NCI-H510A treated with DMSO at 0.1 percent for 48 hours (cell line): Measurements from ENCODE around the gene PLAC8L1.
"Not testable (repeated sequence)": the region's sequence is repeated elsewhere in the genome, so short reads cannot be mapped to it uniquely, and the experiment has no call there.

Experiments used
- DNase-seq: peaks from one replicate; lab custom pipeline; 2025; lab: John Stamatoyannopoulos, UW

PLAC8L1 gene, protein sequence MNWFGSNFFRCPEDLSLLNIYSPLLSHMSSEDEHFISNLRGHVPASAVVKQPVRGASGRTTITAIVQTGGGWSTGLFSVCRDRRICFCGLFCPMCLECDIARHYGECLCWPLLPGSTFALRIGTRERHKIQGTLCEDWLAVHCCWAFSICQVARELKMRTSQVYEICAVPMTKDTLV

GRCh38 chr5:146105477-146105876 is at the start of gene PLAC8L1:
Gene PLAC8L1 (minus strand): TSS chr5:146105577. CDS start chr5:146104311, 1,266 bp downstream.
- no peak for DNase-seq

GRCh38 chr5:146151970-146152369 is 46.6 kb upstream of the PLAC8L1 start:
- no peak for DNase-seq

GRCh38 chr5:146137967-146138403 is 32.6 kb upstream of the PLAC8L1 start:
- no peak for DNase-seq

GRCh38 chr5:146130440-146131045 is 25.2 kb upstream of the PLAC8L1 start:
- peak; percentile 7 for DNase-seq

DNA sequence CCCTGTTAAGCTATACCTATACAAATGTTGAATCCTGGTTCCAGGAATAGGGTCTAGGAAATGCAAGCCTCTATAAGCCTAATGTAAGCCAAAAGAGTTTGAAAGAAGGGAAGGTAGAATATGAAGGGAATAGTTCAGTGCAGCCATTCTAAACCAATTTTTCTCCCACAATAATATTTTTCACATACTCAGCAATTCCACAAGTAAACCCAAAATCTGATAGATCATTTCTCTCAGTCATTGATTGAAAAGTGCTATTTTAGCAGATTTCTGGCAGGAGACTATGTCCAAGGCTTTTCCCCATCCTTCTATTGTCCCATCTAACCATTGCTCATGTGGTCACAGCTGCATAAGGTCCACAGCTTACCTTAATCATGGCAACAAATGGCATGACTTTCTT is 20.7 kb upstream of the PLAC8L1 start:
- no peak for DNase-seq

DNA sequence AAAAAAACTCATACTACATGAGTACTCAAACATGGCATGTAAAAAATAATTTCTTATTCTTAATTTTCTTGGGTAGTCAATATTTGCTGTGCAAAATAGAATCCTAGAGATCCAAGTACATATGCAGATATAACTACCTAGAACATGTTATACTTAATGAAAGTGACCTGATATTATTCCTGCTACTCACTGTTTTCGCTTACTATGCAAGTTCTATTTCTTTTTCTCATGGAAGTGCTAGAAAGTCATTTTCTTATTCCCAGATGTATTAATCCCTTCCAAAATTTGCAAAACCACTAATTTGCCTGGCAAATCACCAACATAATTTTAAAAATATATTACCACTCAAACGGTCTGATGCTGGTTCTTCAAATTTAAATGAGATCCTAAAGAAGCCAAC is 19.2 kb upstream of the PLAC8L1 start:
- DNase-seq: no peak

GRCh38 chr5:146121451-146121850 is 16.1 kb upstream of the PLAC8L1 start:
- not testable (repeated sequence) for DNase-seq

- DNase-seq: no peak
Measured at GRCh38 chr5:146118322-146118721, 12.9 kb upstream of the PLAC8L1 start.

- DNase-seq: not testable (repeated sequence)
Measured at GRCh38 chr5:146117216-146117615, 11.8 kb upstream of the PLAC8L1 start.

- no peak for DNase-seq
Measured at GRCh38 chr5:146116361-146116760, 11.0 kb upstream of the PLAC8L1 start.

GRCh38 chr5:146112476-146112875 is 7.1 kb upstream of the PLAC8L1 start:
- no peak for DNase-seq

- no peak for DNase-seq
Measured at GRCh38 chr5:146111409-146111808, 6.0 kb upstream of the PLAC8L1 start.

GRCh38 chr5:146109379-146109778 is 4.0 kb upstream of the PLAC8L1 start:
- no peak for DNase-seq

GRCh38 chr5:146108870-146109269 is 3.5 kb upstream of the PLAC8L1 start:
- DNase-seq: not testable (repeated sequence)

GRCh38 chr5:146107901-146108300 is 2.5 kb upstream of the PLAC8L1 start:
- DNase-seq: no peak

- DNase-seq: no peak
Measured at GRCh38 chr5:146103594-146103993, 1.8 kb downstream of the PLAC8L1 start.

- DNase-seq: no peak
Measured at GRCh38 chr5:146101646-146102045, 3.7 kb downstream of the PLAC8L1 start.

DNA sequence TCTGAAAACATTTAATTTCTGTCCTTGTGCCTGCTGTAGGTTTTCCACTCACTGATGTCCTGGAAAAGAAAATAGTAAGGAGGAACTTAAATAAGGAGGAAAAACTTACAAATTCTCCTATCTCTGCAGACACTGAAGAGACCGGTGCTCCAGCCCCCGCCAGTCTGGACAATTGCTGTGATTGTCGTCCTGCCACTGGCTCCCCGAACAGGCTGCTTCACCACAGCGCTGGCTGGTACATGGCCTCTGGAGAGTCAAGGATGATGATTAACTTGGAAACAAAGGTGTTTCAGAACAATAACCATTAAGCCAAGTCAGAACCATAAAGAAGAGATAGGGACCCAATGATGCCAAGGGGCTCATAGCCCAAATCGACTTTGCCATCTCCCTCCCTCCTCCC is 7.3 kb downstream of the PLAC8L1 start:
- DNase-seq: no peak

DNA sequence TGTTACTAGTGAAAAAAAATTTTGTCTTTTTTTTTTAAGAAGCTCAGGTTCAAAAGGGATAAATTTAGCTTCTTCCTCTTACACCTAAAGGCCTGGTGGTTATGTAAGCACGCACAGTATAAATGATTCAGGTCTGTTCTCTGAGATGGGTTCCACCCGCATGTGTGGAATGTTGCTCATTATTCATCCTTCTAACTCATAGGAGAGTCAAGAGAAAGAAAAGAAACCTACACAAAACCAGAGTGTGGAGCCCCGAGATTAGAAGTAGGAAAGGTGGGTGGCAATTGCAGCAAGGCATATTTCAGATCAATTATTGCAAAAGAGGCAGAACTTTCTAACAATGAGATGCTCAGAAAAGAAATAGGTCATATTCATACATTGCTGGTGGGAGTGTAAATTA is 13.5 kb downstream of the PLAC8L1 start:
- no peak for DNase-seq

DNA sequence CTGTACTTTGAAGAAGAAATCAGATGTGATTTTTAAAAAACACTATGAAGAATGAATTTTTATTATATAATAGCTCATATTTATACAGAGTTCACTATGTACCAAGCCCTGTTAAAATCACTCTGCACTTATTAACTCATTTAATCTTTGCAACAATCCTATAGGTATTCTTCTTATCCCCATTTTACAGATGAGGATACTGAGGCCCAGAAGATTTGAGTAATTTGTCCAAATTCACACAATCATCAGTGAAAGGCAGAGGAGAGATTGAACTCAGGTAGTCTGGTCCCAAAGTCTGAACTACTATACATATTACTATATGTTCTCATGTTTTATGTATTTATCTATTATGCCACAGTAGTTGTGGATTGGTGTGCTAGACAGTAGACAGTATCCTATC is 16.1 kb downstream of the PLAC8L1 start:
- no peak for DNase-seq

DNA sequence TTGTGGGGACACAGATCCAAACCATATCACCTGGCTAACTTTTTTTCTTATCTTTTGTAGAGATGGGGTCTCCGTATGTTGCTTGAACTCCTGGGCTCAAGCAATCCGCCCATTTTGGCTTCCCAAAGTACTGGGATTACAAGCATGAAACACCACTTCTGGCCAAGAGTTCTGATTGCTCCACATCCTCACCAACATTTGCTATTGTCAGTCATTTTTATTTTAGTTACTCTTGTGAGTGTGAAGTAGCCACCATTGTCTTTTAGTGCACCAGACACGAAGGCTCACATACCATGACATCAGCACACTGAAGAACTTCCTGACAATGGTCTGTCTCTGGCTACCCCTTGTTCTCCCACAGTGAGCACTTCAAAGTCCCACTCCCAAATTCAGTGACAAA is 17.3 kb downstream of the PLAC8L1 start:
- DNase-seq: no peak

DNA sequence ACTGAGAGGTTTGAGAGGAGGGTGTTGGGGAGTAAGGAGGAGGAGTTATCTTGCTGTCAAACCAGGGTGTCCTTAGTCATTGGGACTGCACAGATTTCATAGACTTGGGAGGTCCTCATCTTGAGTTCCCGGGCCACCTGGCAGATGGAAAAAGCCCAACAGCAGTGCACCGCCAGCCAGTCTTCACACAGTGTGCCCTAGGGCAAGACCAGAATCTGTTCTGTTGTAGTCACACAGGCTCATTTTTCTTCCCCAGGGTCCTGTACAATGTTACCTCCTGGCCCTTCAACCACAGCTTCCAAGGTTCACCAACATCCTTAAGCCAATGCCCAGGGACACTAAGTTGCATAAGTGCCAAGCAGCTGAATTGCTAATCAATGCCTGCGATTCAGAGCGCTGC is 21.0 kb downstream of the PLAC8L1 start:
- DNase-seq: no peak

- no peak for DNase-seq
Measured at GRCh38 chr5:146082798-146083197, 22.6 kb downstream of the PLAC8L1 start.

DNA sequence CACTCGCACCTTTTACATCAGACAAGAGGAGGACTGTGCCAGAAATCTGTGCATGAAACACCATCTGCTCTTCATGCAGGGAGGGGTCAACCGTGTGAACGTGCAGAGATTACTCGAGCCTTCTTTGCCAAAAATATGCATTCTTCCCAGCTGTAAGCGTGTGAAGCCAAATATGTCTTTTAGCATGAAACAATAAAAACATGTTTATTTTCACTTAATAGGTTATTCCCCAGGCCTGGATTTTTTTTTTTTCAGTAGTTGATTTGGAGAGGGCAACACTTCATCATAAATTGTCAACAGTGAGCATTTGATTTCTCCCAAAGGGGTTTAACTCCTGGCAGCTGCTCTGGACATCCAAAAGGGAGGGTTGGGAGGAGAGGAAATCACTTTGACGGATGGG is 23.8 kb downstream of the PLAC8L1 start:
- no peak for DNase-seq
